H9 (cell line): ENCODE measurements around the gene SH3RF3. TPM values are rescaled to one million over a fixed set of nuclear protein-coding genes. Genes with fewer than 3 reads are reported as not detected.
A peak's percentile ranks its signal among the peaks of the same experiment; 100 is the strongest.

Source experiments
- DNase-seq: peaks from one replicate; pipeline ENCODE4 v3.0.0-alpha.2; 2017
- H2AFZ ChIP-seq: one replicate; pipeline ENCODE4 v1.6.1; 2013; ENCODE audit warnings: mild to moderate bottlenecking, low read length, control low read depth, moderate library complexity
- H2AK5ac ChIP-seq: 2 replicates; pipeline ENCODE4 v1.6.1; 2013; ENCODE audit warnings: low read length, control low read depth, mixed read lengths; ENCODE audit not compliant: insufficient read length
- H2BK120ac ChIP-seq: one replicate; pipeline ENCODE4 v1.6.1; 2013; ENCODE audit warnings: low read depth, mild to moderate bottlenecking, low read length, control low read depth, inconsistent platforms; ENCODE audit not compliant: poor library complexity, severe bottlenecking
- H2BK12ac ChIP-seq: 2 replicates; pipeline ENCODE4 v1.6.1; 2013; ENCODE audit warnings: low read length, control low read depth, mixed read lengths, low read depth; ENCODE audit not compliant: insufficient read length
- H2BK15ac ChIP-seq: 2 replicates; pipeline ENCODE4 v1.6.1; 2013; ENCODE audit warnings: low read depth, low read length, control low read depth
- H2BK20ac ChIP-seq: one replicate; pipeline ENCODE4 v1.6.1; 2013; ENCODE audit warnings: low read depth, mild to moderate bottlenecking, low read length, control low read depth, inconsistent platforms; ENCODE audit not compliant: poor library complexity, severe bottlenecking
- H2BK5ac ChIP-seq: 2 replicates; pipeline ENCODE4 v1.6.1; 2013; ENCODE audit warnings: low read length, control low read depth, mixed read lengths; ENCODE audit not compliant: insufficient read length
- H3K14ac ChIP-seq: 2 replicates; pipeline ENCODE4 v1.6.1; 2013; ENCODE audit warnings: low read length, control low read depth; ENCODE audit not compliant: insufficient read depth
- H3K18ac ChIP-seq: 2 replicates; pipeline ENCODE4 v1.6.1; 2013; ENCODE audit warnings: low read depth, mild to moderate bottlenecking, mixed read lengths, low read length, control low read depth; ENCODE audit not compliant: insufficient read length
- H3K23ac ChIP-seq: 2 replicates; pipeline ENCODE4 v1.6.1; 2013; ENCODE audit warnings: low read length, control low read depth, mixed read lengths, low read depth; ENCODE audit not compliant: insufficient read length
- H3K23me2 ChIP-seq: 2 replicates; pipeline ENCODE4 v1.6.1; 2013; ENCODE audit warnings: low read depth, mild to moderate bottlenecking, mixed read lengths, low read length, control low read depth; ENCODE audit not compliant: insufficient read length, poor library complexity, severe bottlenecking
- H3K27ac ChIP-seq: 2 replicates; pipeline ENCODE4 v1.5.1; 2013; ENCODE audit warnings: low read length, control low read depth, mixed read lengths, low read depth; ENCODE audit not compliant: insufficient read length
- H3K27me3 ChIP-seq: 2 replicates; pipeline ENCODE4 v1.6.1; 2013; ENCODE audit warnings: low read length, control low read depth, inconsistent platforms; ENCODE audit not compliant: insufficient read depth
- H3K4ac ChIP-seq: 2 replicates; pipeline ENCODE4 v1.6.1; 2013; ENCODE audit warnings: low read depth, mild to moderate bottlenecking, control low read depth, inconsistent platforms, low read length, moderate library complexity
- H3K4me1 ChIP-seq: 2 replicates; pipeline ENCODE4 v1.6.1; 2013; ENCODE audit warnings: low read length, control low read depth, inconsistent platforms; ENCODE audit not compliant: insufficient read depth
- H3K4me2 ChIP-seq: 2 replicates; pipeline ENCODE4 v1.6.1; 2013; ENCODE audit warnings: low read length, control low read depth, mixed read lengths; ENCODE audit not compliant: insufficient read length, insufficient read depth
- H3K56ac ChIP-seq: 2 replicates; pipeline ENCODE4 v1.6.1; 2013; ENCODE audit warnings: low read depth, mild to moderate bottlenecking, mixed read lengths, low read length, control low read depth; ENCODE audit not compliant: insufficient read length
- H3K79me1 ChIP-seq: 2 replicates; pipeline ENCODE4 v1.6.1; 2013; ENCODE audit warnings: low read depth, mild to moderate bottlenecking, moderate library complexity, low read length, control low read depth, inconsistent platforms; ENCODE audit not compliant: insufficient read depth, poor library complexity, severe bottlenecking
- H3K79me2 ChIP-seq: 2 replicates; pipeline ENCODE4 v1.6.1; 2013; ENCODE audit warnings: low read length, control low read depth, inconsistent platforms; ENCODE audit not compliant: insufficient read depth
- H3K9ac ChIP-seq: 2 replicates; pipeline ENCODE4 v1.6.1; 2013; ENCODE audit warnings: low read length, control low read depth, mixed read lengths; ENCODE audit not compliant: insufficient read length; ENCODE audit errors: extremely low read depth
- H3K9me3 ChIP-seq: one replicate; pipeline ENCODE4 v1.6.1; 2013; ENCODE audit warnings: low read depth, low read length, inconsistent platforms; ENCODE audit not compliant: control insufficient read depth
- H3T11ph ChIP-seq: one replicate; pipeline ENCODE4 v1.6.1; 2013; ENCODE audit warnings: mild to moderate bottlenecking, low read length, control low read depth, inconsistent platforms
- H4K20me1 ChIP-seq: one replicate; pipeline ENCODE4 v1.6.1; 2013; ENCODE audit not compliant: control insufficient read depth, insufficient read length, insufficient read depth
- H4K5ac ChIP-seq: 2 replicates; pipeline ENCODE4 v1.6.1; 2013; ENCODE audit warnings: low read depth, mild to moderate bottlenecking, mixed read lengths, low read length, control low read depth; ENCODE audit not compliant: insufficient read length
- H4K8ac ChIP-seq: replicated peaks from 2 replicates; pipeline ENCODE4 v1.6.1; 2013; ENCODE audit warnings: low read length, control low read depth, mixed read lengths, low read depth; ENCODE audit not compliant: insufficient read length
- H4K91ac ChIP-seq: 2 replicates; pipeline ENCODE4 v1.6.1; 2013; ENCODE audit warnings: low read depth, mild to moderate bottlenecking, moderate library complexity, mixed read lengths, low read length, control low read depth; ENCODE audit not compliant: insufficient read length
- H3K27ac Mint-ChIP-seq, 3 experiments: 2 replicates in 2 of 3; 3 replicates in 1 of 3; pipeline ENCODE4 v1.8.0; 2020 to 2021; ENCODE audit warnings: mixed read lengths in 3 of 3, mild to moderate bottlenecking in 1 of 3, moderate library complexity in 1 of 3
- H3K27me3 Mint-ChIP-seq: 2 replicates; pipeline ENCODE4 v1.8.0; 2021; ENCODE audit warnings: low read depth, mild to moderate bottlenecking, moderate library complexity, mixed read lengths
- H3K36me3 Mint-ChIP-seq, 3 experiments: 2 replicates in 2 of 3; 3 replicates in 1 of 3; pipeline ENCODE4 v1.8.0; 2020 to 2021; ENCODE audit warnings: low read depth in 3 of 3, mixed read lengths in 3 of 3; ENCODE audit not compliant: insufficient read depth in 1 of 3
- H3K4me1 Mint-ChIP-seq, 2 experiments: 2 replicates each; pipeline ENCODE4 v1.8.0; 2020; ENCODE audit warnings: mixed read lengths in 2 of 2
- H3K4me3 Mint-ChIP-seq, 2 experiments: 2 replicates in 1 of 2; 3 replicates in 1 of 2; pipeline ENCODE4 v1.8.0; 2020 to 2021; ENCODE audit warnings: mild to moderate bottlenecking in 2 of 2, mixed read lengths in 2 of 2, moderate library complexity in 1 of 2
- H3K9me3 Mint-ChIP-seq, 2 experiments: 2 replicates in 1 of 2; 3 replicates in 1 of 2; pipeline ENCODE4 v1.8.0; 2020; ENCODE audit warnings: mild to moderate bottlenecking in 2 of 2, mixed read lengths in 2 of 2, moderate library complexity in 1 of 2
- WGBS: extraction: QIAGEN DNeasy Blood & Tissue Kit; methylation state at CpG from one replicate; pipeline ENCODE4 v1.1.7; 2013; ENCODE audit warnings: missing lambda C conversion rate, low lambda C conversion rate, mixed read lengths; ENCODE audit not compliant: insufficient read length; ENCODE audit errors: extremely low coverage; 5-methylcytosine and 5-hydroxymethylcytosine counted together
- total RNA-seq: library from RNA; stranded (reverse); gene quantifications from 2 replicates; pipeline ENCODE4 v1.2.1, GENCODE V29; 2021
- TF ChIP-seq, protein P1 (sequence below): fragments of 200-600 bp; sonication (generic); conservative IDR thresholded peaks from 3 replicates; pipeline ENCODE4 v1.8.0; 2021; ENCODE audit warnings: antibody characterized with exemption, mild to moderate bottlenecking

The SH3RF3 gene
- total RNA-seq, 1 experiment from 2014 or later = 0.46 TPM

DNA sequence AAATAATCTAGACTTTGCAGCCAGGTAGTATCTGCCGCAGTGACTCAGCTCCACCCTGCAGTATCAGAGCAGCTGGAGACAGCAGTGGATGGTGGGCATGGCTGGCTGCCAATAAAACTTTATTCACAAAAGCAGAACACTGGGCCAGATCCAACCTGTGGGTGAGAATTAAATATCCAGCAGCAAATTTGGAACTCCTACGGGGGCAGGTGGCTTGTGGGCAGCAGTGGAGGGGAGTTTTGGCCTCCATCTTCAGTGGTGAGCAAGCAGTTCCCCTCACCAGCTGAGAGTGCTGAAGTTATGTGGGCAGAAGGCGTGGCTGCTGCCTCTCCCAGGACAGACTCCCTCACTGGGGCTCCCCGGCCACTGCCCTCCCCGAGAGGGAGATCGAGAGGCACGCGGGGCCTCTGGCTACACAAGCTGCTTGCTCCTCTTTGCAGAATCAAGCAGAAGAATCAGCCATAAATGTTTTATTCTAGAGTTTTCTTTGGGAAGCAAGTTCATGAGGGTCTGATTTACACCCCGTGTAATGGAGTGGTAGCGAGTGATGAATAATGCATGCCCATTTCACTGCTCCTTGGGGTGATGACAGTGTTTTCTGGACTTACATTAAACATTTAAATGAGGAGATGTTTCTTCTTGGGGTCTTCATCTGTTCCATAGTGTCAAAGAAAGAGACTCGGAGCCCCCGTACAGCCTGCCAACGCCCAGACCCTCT, 280.5 kb downstream of the SH3RF3 start:
- H3K14ac ChIP-seq = no peak overlapping the region
- H3K18ac ChIP-seq = no peak overlapping the region
- no peak overlapping the region for H2AK5ac ChIP-seq
- no peaks in the 10 kb centered on the region for H4K20me1 ChIP-seq
- no peak overlapping the region for H4K8ac ChIP-seq
- H2BK5ac ChIP-seq = no peak overlapping the region
- H3K4me1 Mint-ChIP-seq = peaks cover 17 to 19% of the 10 kb centered on the region in 2 experiments
- no peaks in the 10 kb centered on the region for H3K9me3 ChIP-seq
- peaks cover 7% of the 10 kb centered on the region; the same call in 1 of the 2 replicates for H3K27me3 Mint-ChIP-seq
- H3K4me3 Mint-ChIP-seq = peak overlapping the region in 1 of 2 experiments; percentile 26; a peak in 1 of 5 replicates
- WGBS = no CpG with 5 or more reads among the region's 13 CpGs
- peak overlapping the region in 1 of 3 experiments; percentile 72; a peak in 1 of 7 replicates for H3K27ac Mint-ChIP-seq
- H4K91ac ChIP-seq = no peak overlapping the region
- TF ChIP-seq, protein P1, sequence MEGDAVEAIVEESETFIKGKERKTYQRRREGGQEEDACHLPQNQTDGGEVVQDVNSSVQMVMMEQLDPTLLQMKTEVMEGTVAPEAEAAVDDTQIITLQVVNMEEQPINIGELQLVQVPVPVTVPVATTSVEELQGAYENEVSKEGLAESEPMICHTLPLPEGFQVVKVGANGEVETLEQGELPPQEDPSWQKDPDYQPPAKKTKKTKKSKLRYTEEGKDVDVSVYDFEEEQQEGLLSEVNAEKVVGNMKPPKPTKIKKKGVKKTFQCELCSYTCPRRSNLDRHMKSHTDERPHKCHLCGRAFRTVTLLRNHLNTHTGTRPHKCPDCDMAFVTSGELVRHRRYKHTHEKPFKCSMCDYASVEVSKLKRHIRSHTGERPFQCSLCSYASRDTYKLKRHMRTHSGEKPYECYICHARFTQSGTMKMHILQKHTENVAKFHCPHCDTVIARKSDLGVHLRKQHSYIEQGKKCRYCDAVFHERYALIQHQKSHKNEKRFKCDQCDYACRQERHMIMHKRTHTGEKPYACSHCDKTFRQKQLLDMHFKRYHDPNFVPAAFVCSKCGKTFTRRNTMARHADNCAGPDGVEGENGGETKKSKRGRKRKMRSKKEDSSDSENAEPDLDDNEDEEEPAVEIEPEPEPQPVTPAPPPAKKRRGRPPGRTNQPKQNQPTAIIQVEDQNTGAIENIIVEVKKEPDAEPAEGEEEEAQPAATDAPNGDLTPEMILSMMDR = no peak
- H3K27ac ChIP-seq = no peak overlapping the region
- DNase-seq = no peak
- H3K56ac ChIP-seq = no peak overlapping the region
- no peak overlapping the region for H3K23ac ChIP-seq
- no peaks in the 10 kb centered on the region for H3K79me2 ChIP-seq
- no peaks in the 10 kb centered on the region for H3K36me3 Mint-ChIP-seq
- no peak overlapping the region for H2BK120ac ChIP-seq
- H3K9ac ChIP-seq = no peak overlapping the region
- no peaks in the 10 kb centered on the region for H3K27me3 ChIP-seq
- no peak overlapping the region for H2BK15ac ChIP-seq
- no peaks in the 10 kb centered on the region for H3K23me2 ChIP-seq
- no peaks in the 10 kb centered on the region; the same call in 1 of the 2 replicates for H3K4me1 ChIP-seq
- H4K5ac ChIP-seq = no peak overlapping the region
- no peak overlapping the region for H2AFZ ChIP-seq
- no peak overlapping the region for H3K4me2 ChIP-seq
- no peak overlapping the region for H3K4ac ChIP-seq
- H3K9me3 Mint-ChIP-seq = no peaks in the 10 kb centered on the region
- no peaks in the 10 kb centered on the region for H3K79me1 ChIP-seq
- H3T11ph ChIP-seq = no peak overlapping the region
- H2BK12ac ChIP-seq = no peak overlapping the region
- no peak overlapping the region for H2BK20ac ChIP-seq
